Activated CD8-positive, alpha-beta memory T cell treated with anti-CD3 and anti-CD28 coated beads, Interleukin-2, amount 50 U/mL, for 4 hours (primary cell): ENCODE measurements around the gene AICDA.
"Not testable (repeated sequence)": the region's sequence is repeated elsewhere in the genome, so short reads cannot be mapped to it uniquely, and the experiment has no call there.

Experiments used
- DNase-seq: peaks from one replicate; pipeline ENCODE4 v3.0.0-alpha.2; 2020

The AICDA gene

DNA sequence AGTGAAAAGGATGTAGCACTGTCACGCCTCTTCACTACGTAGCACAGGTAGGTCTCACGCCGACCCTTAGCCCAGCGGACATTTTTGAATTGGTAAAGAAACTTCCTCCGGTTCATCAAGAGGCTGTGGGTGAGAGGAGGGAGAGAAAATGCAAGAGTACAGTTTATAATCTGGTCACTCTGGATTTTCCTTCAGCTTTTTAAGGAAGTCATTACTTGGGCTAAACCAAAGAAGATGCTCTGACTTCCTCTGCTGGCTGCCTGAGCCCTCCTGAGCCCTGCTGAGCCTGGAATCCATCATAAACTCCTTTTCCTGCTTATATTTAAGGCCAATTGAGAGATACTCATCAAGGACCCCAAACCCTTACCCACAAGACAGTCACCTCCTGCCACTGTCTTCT lies 5.8 kb downstream of the AICDA start:
- DNase-seq: no peak

DNA sequence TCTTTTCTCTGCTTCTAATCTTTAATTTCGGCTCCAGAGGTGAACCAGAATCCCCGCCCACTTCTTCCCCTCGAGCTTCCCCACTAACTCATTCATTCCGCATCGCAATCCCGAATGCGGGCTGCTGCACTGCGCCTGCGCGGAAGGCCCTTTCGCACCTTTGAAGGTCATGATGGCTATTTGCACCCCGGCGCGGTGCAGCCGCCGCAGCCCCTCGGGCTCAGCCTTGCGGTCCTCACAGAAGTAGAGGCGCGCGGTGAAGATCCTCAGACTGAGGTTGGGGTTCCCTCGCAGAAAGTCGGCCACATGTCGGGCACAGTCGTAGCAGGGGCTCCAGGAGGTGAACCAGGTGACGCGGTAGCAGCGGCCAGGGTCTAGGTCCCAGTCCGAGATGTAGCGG lies 7.6 kb downstream of the AICDA start:
- no peak for DNase-seq

DNA sequence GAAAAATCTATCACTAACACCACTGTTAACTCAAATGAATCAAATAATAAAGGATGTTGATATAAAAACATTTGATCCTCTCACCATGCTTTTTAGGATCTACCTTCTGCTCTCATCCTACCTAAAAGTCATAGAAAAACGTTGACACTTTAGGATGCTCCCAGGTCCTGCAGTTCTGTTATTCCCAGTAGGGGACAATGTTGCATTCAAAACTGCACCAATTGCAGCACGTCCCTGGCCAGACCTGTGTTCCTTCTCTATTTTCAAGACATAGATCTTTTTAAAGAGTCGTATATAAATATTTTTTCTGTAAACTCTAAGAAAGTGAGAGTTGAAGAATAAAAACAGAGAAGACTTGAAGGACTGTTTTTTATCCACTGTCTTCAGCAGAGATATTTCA lies 8.8 kb downstream of the AICDA start:
- DNase-seq: no peak

DNA sequence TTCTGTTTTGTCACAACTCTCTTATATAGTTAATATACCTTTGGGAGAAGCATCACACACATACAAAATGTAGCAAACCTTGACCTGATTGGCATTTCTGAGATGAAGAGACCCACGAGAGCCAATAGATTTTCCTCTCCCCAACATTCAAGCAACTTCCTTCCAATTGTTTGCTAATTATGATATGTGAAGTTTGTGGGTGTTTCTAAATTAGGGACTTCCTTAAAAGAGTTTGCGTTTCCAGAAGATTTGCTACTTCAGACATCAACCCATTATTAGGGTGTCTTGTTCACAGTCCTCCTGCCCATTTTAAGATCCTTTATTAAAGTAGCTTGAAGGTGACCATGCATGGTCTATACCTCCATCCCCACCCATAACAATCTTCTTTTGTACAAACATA lies 9.4 kb downstream of the AICDA start:
- no peak for DNase-seq

DNA sequence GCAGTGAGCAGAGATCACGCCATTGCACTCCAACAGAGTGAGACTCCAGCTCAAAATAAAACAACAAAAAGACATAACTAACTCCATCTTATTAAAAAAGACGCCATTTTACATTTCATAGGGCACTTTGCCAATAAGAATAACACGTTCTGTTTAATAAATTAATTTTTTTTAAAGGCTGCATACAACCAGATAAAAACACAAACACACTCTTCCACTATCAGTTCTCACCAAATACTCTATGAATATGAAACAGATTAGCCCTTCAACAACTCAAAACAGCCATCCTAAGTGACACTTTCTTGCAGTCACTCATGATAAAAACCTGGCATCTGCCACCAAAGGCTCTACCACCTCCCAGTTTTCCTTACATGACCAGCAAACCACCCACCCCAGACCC lies 16.1 kb downstream of the AICDA start:
- DNase-seq: no peak

DNA sequence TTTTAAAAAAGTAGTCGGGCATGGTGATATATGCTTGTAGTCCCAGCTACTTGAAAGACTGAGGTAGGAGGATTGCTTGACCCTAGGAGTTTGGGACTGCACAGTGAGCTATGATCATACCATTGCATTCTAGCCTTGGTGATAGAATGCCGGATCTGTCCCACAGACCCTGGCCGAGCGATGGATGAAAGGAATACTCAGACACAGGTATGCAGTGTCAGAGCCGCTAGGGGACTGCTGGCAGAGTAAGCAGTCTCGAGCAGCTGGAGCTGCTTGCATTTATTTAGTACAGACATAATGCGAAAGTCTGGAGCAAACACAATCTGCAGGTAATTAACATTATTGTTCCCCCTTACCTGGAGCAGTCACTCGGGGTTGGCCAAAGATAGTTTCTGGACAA lies 18.6 kb downstream of the AICDA start:
- no peak for DNase-seq

DNA sequence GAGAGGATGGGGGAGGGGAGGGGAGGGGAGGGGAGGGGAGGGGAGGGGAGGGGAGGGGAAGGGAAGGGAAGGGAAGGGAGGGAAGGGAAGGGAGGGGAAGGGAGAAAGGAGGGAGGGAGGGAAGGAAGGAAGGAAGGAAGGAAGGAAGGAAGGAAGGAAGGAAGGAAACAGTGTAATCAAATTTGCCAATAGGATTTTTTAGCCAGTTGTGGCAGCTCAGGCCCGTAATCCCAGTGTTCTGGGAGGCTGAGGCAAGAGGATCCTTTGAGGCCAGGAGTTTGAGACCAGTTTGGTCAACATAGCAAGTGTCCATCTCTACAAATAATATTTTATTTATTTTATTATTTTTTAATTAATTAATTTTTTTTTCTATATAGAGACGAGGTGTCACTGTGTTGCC lies 19.4 kb downstream of the AICDA start:
- DNase-seq: no peak

DNA sequence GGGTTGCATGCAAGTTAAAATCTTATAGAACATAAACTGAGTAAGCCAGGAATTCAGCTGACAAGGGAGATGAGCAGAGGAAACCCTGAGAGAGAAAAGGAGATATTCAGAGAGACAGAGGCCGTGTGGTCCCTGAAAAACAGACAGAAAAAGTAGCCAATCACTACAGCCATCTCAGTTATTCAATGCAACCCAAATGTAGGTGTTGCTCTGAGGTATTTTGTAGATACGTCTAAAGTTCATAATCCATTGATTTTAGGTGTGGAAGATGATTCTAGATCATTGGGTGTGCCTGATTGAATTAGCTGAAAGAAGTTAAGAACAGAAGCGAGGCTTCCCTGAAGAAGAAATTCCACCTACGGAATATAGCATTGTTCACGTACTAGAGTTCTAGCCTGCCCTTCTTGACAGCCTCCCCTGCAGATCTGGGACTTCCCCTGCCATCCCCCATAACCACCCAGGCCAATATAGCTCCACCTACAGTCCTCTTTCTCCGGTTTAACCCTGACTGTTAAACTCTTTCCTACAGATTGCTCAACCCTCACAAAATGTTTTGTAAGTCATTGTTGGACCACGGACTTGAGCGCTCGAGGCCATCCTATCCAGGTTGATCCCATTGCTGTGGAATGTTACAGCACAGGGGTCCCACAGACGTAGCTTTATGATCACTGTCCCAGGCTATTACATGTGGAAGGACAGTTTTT lies 21.7 kb downstream of the AICDA start:
- DNase-seq: peak; percentile 19

DNA sequence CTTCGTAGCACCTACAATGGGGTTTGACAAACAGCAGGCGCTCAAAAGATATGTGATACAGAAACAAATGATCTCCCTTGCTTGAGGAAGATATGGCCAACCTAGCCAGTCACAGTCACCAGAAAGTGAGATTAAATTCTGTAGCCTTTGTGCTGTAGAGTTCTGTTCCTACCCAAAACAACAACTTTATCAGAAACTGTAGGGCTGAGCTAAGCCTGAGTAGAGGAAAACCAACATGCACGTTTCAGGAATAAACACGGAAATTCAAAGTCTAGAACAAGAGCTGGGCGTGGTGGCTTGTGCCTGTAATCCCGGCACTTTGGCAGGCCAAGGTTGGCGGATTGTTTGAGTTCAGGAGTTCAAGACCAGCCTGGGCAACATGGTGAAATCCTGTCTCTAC lies 23.0 kb downstream of the AICDA start:
- no peak for DNase-seq

DNA sequence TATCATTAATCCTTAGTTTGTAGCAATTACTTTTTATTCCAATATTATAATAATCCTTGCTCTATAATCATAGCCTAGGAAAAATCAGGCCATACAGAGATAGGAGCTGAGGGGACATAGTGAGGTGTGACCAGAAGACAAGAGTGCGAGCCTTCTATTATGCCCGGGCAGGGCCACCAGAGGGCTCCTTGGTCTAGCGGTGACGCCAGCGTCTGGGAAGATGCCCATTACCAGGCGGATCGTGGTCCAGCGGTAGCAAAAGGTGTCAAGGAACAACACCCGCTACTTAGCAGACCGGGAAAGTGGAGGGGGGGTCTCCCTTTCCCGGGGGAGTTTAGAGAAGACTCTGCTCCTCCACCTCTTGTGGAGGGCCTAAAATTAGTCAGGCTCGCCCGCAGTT lies 28.2 kb downstream of the AICDA start:
- not testable (repeated sequence) for DNase-seq

DNA sequence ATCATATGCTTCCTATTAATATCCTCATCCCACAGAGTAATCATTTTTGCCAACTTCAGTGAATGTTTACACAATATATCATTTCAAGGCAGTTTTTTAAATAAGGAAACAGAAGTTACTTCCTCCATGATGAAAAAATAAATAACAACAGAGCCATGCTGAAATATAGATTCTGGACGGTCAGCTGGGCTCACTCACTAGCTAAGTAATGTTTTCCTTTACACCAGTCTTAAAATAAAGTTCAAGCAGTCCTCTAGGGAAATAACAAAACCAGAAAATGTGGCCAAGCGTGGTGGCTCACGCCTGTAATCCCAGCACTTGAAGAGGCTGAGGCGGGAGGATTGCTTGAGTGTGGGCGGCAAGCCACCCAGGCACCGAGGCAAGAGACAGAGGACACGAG lies 28.7 kb downstream of the AICDA start:
- DNase-seq: no peak

DNA sequence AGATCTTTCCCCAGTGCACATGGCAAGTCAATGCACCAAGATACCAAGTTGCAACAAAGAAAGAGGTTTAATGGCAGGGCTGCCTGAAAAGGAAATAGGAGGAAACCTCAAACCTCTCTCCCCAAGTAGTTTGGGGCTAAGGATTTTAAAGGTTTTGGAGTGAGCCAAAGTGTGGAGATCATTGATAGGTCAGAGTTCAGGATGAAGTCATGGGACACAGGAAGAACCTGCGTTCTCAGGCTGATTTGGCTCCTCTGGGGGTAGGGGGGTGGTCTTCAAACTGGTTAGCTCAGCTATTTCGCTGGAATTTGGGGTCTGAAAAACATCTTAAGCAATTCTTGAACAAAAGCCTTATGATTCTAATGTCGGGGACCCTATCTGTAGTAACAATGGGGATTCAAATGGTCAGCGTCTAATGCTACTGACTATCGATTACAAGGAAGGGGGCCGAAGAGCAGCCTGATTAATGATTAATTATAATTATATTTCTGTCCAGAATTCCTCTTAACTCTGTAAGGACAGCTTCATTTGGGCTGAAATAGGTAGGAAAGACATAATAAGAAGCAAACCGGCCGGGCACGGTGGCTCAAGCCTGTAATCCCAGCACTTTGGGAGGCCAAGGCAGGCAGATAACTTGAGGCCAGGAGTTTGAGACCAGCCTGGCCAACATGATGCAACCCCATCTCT lies 31.4 kb downstream of the AICDA start:
- no peak for DNase-seq

DNA sequence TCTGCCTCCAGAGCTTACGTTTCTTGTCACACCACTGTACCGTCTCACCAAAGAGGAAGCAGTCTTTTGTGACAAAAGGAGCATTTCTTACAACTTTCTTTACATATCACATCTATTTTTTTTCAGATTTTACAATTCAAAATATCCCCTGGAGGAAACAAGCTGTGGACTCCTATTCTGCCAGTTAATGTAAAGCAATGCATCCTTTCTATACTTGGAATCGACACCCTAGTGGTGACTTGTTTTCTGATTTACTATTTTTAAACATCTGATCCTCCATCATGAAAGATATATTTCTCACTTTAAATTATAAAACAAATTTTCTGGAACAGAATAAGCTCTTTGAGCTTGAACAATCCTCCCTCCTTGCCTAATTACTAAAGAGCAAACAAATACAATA lies 34.8 kb downstream of the AICDA start:
- no peak for DNase-seq

DNA sequence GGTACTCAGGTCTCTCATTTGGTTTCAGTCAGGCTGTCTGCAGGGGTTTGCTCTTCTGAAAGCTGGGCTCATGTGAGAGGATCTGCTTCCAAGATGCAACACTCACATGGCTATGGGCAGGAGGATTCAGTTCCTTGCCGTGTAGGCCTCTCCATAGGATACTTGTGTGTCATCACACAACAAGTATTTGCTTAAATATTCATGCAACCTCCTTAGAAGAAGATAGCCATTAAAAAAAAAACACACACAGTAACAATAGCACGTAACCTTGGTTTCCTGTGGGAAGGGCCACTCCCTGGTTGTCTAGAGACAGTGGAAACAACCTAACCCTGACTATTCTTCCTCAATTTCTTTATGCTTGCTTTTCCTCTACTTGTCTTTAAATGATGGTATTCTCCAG lies 40.2 kb downstream of the AICDA start:
- DNase-seq: no peak

DNA sequence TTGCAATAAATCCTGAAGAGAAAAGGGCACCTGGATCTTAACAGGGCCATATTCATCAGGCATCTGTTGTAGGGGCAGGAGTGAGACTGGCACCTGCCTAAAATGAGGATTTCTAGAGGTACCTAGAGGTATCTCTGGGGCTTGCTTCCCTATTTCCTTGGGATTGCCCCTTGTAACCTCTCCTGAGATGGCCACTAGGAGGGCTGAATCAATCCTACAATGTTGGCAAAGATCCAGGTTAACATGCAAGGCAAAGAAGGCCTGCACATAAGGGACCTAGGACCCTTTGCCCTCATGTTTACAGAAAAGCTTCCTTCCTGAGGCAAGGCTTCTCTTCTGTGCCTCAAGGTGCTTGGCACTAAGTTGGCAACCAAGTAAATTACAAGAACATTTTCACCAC lies 46.1 kb downstream of the AICDA start:
- DNase-seq: no peak

DNA sequence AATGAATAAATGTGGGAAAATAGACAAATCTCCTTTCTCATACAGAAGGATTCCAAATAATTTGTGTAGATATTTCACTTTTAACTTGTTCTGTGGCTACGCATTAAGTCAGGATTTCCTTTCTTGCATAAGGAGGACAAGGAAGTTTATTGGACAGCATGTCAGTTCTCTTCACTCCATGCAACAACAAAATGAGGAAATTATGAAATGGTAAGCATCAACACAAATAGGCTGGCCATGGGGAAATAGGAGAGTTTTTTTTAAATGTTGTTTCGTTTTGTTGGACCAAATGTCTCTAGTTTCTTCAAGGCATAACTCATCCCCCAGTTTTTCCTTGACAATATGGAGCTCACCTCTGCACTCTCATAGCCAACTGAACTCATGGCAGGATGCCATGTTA lies 46.6 kb downstream of the AICDA start:
- DNase-seq: not testable (repeated sequence)

DNA sequence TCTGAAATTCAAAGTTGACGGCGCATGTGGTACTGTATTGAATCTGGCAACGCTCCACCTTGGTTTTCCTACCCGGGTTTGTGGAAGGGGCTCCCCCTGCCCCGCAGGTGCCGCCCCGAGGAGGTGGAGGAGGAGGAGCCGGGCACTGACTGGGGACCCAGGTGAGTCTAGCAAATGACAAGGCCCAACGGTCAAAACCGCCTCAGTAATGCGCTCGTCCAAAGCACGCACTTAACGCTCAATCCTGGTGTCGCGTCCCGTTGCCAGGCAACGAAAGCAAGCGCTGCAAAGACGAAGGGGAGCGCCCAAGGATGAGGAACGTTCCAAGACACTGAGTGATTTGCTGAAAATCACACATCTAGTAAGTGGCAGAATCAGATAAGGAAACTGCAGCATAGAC lies 48.0 kb downstream of the AICDA start:
- no peak for DNase-seq

DNA sequence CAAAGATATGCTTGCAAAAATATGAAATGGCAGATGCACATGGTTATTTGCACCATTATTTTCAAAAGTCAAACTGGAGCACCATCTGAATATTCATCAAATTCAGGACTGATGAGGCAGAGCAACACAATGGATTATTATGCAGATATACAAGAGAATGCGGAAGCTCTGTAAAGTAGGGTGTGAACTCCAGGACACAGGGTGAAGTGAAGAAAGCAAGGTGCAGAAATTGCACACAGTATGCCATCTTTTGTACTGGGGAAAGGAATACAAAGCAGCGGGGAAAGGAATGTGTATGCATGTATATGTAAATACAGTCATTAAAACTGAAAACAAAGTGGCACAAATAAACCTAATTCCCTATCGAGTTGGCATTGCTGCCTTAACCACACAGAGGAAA lies 49.3 kb downstream of the AICDA start:
- no peak for DNase-seq

DNA sequence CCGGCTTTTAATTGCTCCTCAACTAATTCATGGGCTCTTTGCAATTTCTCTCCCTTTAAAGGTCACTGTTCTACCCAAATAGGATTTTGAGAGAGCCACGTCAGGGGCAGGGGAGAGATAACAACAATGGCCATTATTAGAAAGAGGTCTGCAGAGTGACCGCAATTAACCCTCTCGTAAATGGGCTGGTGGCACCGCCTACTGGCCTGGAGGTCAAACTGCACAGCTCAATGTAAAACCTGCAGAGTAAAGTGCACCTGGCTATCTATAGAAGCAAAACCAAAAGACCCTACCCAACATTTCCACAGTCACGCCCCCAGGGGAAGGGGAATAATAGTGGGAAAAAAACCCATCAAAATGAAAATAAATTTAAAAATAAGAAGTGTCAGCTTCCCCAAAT lies 50.3 kb downstream of the AICDA start:
- DNase-seq: no peak

DNA sequence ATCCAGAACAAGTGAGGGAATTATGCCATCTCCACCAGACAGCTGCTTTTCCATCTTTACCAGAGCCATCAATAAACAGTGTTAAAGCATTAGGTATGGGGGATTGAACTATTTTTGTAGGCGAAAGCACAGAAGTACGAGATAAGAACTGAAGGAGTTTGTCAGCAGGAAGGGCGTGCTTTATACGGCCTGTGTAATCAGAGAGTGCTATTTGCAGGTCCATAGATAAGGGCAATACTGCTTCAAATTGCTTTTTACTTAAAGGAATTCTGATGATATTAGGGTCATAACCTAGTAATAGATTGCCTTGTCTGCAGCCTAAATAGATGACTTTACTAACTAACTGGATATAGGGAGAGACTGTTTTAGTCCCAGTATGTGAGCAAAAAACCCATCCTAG lies 51.6 kb downstream of the AICDA start:
- no peak for DNase-seq

DNA sequence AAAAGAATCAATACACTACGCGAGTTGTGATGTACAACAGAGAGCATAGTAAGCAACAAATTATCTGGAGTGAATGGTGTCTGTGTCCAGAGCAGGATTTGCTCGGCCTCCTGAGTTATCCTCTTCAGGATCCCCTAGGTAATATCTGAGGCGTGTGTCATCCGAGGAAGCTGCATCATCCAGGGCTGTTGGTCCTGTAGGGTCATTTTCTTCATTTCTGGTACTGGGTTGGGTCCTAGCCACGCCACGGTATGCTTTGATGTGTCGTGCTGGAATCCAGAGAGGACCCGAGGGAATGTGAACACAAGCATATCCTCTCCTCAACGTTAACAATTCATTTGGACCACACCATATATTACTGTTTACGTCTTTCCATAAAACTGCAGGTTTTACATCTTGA lies 53.0 kb downstream of the AICDA start:
- no peak for DNase-seq

DNA sequence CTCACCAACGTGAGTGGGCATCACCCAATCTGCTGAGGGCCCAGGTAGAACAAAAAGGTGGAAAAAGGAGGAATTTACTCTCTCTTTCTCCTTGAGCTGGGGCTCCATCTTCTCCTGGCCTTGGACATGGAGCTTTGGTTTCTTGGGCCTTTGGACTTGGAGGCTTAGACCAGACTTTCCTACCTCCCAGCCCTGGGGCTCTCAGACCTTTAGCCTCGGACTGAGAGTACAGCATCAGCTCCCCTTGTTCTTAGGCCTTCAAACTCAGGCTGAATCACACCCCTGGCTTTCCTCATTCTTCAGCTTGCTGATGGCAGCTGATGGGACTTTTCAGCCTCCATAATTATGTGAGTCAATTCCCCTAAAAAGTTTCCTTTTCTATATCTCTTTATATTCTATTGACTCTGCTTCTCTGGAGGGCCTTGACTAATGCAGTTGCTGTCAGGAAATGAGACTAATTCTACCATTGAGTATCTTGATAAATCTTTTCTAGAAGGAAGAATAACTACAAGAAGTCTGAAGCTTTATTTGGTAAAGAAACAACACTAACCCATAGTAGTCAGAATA lies 56.0 kb downstream of the AICDA start:
- DNase-seq: no peak

DNA sequence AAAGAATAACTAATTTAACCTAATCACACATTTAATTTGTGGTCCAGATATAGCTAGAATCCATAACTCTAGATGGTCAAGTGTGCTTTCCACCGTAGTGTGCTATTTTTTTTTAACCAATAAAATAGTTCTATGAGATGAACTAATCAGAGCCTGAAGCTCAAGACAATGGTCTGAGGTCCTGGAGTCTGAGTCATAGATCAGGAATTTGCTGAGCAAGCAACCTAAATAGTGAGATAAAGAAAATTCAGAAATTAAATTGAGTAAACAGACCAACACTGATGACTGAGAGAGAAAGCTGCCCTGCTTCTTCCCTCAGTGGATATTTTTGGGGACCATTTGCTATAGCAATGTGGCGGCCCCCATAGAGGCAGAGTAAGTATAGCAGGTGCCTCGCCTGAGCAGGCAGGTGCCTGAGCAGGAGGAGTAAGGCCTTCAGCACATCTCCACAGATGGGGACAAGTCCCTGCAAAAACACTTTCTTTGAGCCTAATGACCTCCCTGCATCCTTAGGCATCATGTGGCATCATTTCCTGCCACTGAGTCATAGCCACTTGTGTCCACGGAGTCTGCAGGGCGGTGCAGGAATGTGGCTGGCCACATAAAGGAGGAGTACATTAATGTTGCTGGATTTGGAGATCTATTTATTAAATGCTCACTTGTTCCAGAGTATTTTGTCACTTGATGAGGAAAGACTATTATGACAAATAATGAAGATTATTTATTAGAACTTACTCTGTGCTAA lies 58.0 kb downstream of the AICDA start:
- DNase-seq: no peak

DNA sequence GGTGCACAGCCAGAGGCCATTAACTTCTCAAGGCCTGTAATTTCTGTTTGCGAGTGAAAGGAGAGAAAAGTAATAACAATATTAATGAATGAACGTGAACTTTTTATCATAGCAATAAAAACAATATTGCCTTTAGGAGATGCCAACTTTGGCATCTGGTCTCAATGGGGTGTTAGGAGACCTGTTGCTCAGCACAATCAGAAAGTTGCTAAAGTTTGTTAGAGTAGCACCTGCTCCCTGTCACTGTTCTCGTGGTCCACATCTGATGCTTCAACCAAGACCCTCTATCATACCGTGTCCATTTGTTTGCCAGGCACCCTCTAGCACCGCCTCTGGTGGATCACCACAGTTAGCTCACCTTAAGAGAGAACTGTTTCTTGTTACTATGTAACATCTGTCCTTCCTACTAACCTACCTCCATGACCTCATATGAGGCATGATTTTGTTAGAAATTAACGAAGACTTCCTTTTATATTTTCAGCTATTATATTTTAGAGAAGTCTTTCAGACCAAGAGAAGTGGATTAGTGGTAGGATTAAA lies 59.5 kb downstream of the AICDA start:
- DNase-seq: no peak
